GM06990 (cell line): Measurements from ENCODE around the gene KRTAP3-1.

Experiments used
- DNase-seq: peaks from one replicate; pipeline ENCODE4 v3.0.0-alpha.2; 2011; ENCODE audit not compliant: insufficient read length; ENCODE audit errors: extremely low read depth
- H3K27me3 ChIP-seq: replicated peaks from 2 replicates; pipeline ENCODE4 v1.6.0; 2011; ENCODE audit warnings: low read length; ENCODE audit not compliant: control insufficient read depth, insufficient read depth
- H3K36me3 ChIP-seq: 2 replicates; pipeline ENCODE4 v1.5.1; 2011; ENCODE audit warnings: low read length; ENCODE audit not compliant: control insufficient read depth, insufficient read depth
- H3K4me3 ChIP-seq: replicated peaks from 2 replicates; pipeline ENCODE4 v1.5.1; 2011; ENCODE audit warnings: low read depth, mild to moderate bottlenecking, control low read depth, low read length
- TF ChIP-seq, protein P1 (sequence below): IDR thresholded peaks from 2 replicates; pipeline ENCODE4 v1.5.1; 2011; ENCODE audit warnings: low read length, control low read depth, mild to moderate bottlenecking, inconsistent platforms; ENCODE audit not compliant: insufficient read depth, poor library complexity, severe bottlenecking

The KRTAP3-1 gene

DNA sequence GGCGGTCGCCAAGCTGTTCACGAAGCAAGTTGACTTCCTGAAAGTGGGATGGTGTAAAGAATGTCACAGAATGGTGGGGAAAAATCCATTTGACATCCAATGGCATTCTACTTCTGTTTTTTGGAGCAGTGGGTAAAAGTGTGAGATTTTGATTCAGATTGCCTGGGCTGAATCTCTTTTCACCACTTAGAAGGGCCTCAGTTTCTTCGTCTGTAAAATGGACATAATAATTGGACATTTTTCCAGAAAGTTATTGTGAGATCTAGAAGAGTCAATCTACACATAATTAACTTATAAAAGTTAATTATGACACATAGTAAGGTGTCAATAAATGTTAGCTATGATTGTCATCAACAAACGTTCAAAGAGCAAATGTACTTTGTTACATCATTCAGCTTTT, 27.8 kb downstream of the KRTAP3-1 start:
- Histone ChIP-seq H3K36me3 (no peaks in the 10 kb centered on the region), H3K27me3 (no peaks in the 10 kb centered on the region; the same call in 1 of the 2 replicates), H3K4me3 (no peak overlapping the region)
- TF ChIP-seq, protein P1, sequence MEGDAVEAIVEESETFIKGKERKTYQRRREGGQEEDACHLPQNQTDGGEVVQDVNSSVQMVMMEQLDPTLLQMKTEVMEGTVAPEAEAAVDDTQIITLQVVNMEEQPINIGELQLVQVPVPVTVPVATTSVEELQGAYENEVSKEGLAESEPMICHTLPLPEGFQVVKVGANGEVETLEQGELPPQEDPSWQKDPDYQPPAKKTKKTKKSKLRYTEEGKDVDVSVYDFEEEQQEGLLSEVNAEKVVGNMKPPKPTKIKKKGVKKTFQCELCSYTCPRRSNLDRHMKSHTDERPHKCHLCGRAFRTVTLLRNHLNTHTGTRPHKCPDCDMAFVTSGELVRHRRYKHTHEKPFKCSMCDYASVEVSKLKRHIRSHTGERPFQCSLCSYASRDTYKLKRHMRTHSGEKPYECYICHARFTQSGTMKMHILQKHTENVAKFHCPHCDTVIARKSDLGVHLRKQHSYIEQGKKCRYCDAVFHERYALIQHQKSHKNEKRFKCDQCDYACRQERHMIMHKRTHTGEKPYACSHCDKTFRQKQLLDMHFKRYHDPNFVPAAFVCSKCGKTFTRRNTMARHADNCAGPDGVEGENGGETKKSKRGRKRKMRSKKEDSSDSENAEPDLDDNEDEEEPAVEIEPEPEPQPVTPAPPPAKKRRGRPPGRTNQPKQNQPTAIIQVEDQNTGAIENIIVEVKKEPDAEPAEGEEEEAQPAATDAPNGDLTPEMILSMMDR: no peak
- no peak for DNase-seq

DNA sequence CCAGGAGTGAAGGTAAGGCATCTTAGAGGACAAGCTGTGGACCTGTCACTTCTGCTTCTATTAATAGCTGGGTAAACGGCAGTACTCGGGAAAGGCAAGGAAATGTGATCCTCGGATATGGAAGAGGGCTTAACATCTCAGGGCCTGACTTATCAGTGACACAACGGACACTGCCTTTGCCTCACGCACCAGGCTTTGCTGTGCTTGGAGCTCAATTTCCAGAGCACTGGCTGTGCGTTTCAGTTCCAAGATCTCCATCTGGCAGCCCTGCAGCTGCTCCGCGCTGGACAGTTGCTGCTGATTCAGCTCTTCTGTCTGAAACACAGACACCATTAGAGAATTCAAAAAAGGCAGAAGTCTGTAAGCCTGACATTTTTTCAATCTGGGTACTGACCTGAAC, 28.3 kb downstream of the KRTAP3-1 start:
- no peak for DNase-seq
- Histone ChIP-seq H3K4me3 (no peak overlapping the region), H3K36me3 (no peaks in the 10 kb centered on the region), H3K27me3 (no peaks in the 10 kb centered on the region; the same call in 1 of the 2 replicates)
- TF ChIP-seq, protein P1: no peak

DNA sequence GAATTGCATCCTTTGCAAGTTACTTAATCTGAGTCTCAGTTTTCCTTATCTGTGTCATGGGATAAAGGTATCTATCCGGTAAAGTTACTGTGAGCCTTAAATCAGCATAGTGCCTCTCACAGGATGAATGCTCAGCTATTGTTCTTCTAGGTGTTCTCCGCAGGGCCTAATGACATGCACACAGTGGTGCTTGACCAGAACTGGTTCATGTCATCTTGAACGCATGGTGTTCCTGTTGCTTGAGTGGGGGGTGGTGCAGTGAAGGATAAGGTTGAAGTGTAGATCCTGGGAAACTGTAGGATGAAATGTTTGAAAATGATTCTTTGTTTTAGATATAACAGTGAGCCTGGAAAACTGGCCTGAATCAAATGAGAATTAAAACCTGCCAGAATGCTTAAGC, 28.8 kb downstream of the KRTAP3-1 start:
- DNase-seq: no peak
- H3K27me3 ChIP-seq: no peaks in the 10 kb centered on the region; the same call in 1 of the 2 replicates
- TF ChIP-seq, protein P1: no peak
- H3K4me3 ChIP-seq: no peak overlapping the region
- no peaks in the 10 kb centered on the region for H3K36me3 ChIP-seq

DNA sequence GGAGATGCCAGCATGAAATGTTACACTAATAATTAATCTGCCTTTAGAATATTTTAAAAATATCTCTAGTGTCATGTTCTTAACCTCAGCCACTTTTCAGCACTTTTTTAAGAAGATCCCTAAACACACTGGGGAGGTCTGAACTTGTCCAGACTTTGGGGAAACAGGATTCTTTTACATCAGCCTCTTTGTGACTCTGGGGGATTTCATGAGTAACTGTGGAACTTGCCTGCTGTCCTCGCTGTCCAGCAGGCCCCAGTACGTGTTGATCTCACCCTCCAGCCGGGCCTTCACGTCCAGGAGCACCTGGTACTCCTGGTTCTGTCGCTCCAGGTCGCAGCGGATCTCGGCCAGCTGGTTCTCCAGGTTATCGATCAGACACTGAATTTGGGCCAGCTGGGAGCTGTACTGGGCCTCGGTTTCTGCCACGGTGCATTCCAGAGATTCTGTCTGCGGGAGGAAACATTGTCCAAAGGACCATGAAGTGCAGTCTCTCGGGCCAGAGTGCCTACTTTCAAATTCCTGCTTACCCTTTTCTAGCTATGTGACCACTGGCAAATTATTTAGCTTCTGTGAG, 30.3 kb downstream of the KRTAP3-1 start:
- DNase-seq: no peak
- Histone ChIP-seq H3K27me3 (no peaks in the 10 kb centered on the region), H3K36me3 (no peaks in the 10 kb centered on the region), H3K4me3 (no peak overlapping the region)
- TF ChIP-seq, protein P1: no peak

DNA sequence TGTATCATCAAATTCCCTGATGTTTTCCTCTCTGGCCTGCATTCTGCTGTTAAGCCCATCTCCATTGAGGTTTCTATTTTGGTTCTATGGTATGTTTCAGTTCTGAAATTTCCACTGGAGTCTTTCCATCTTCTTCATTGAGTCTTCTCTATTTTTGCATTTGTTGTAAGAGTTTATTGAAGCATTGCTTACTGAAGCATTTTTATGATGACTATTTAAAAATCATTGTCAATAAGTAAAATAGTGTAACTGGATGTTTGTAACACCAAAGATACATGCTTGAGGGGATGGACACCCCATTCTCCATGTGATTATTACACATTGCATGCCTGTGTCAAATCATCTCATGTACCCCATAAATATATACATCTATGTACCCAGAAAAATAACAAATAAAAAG, 33.4 kb downstream of the KRTAP3-1 start:
- no peak for DNase-seq
- TF ChIP-seq, protein P1: no peak
- no peak overlapping the region for H3K4me3 ChIP-seq
- no peaks in the 10 kb centered on the region for H3K36me3 ChIP-seq
- no peaks in the 10 kb centered on the region for H3K27me3 ChIP-seq

DNA sequence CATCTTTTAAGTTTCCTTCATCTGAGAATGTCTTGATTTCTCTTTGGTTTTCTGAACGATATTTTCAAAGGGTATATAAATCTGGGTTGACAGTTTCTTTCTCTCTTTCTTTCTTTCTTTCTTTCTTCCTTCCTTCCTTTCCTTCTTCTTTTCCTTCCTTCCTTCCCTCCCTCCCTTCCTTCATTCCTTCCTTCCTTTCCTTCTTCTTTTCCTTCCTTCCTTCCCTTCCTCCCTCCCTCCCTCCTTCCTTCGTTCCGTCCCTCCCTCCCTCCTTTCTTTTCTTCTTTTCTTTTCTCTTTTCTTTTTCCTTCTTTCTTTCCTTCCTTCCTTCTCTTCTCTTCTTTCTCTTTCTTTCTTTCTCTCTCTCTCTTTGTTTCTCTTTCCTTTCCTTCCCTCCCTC, 34.6 kb downstream of the KRTAP3-1 start:
- DNase-seq: no peak
- no peak overlapping the region for H3K4me3 ChIP-seq
- H3K36me3 ChIP-seq: no peaks in the 10 kb centered on the region
- TF ChIP-seq, protein P1: no peak
- H3K27me3 ChIP-seq: no peaks in the 10 kb centered on the region
